A549 (cell line): Measurements from ENCODE around the gene PRDM15. TPM values are rescaled to one million over a fixed set of nuclear protein-coding genes. Genes with fewer than 3 reads are reported as not detected.

Experiments
- ATAC-seq, 2 experiments: fragments of 200-7000 bp in 1 of 2; fragments of >200 bp in 1 of 2; cut with Nextera tagmentation in 1 of 2; cut with Tn5 transposase in 1 of 2; 3 replicates each; pipeline versions ENCODE4 v1.8.0 to v1.9.1; 2018 to 2020; ENCODE audit warnings: mild to moderate bottlenecking in 1 of 2, moderate library complexity in 1 of 2
- CTCF ChIA-PET: fragments of 300-600 bp; sonication (Branson Sonifier 250); formaldehyde crosslinking; extraction: SDS; loops from one replicate; lab custom pipeline; 2021; ENCODE audit warnings: antibody characterized with exemption, inconsistent platforms; lab: Yijun Ruan, JAX
- POLR2A ChIA-PET: fragments of 350-600 bp; formaldehyde crosslinking; extraction: SDS; loops from one replicate; lab custom pipeline; 2021; ENCODE audit warnings: antibody characterized with exemption, inconsistent platforms; lab: Yijun Ruan, JAX
- DNase-seq, 2 experiments: peaks; one replicate each; pipeline versions ENCODE4 v3.0.0 to v3.0.0-alpha.2; 2011 to 2016; ENCODE audit warnings: low read depth in 1 of 2, low spot score in 1 of 2
- FAIRE-seq: peaks from 2 replicates; lab custom pipeline; 2011; peaks lifted over from hg19 to GRCh38; lab: Jason Lieb, UNC
- H3K27ac ChIP-seq, 2 experiments: fragments of >200 bp; sonication (Bioruptor Twin); formaldehyde crosslinking; 3 replicates each; pipeline ENCODE4 v1.5.1; 2016 to 2017
- H3K4me1 ChIP-seq: fragments of >200 bp; sonication (Bioruptor Twin); formaldehyde crosslinking; 3 replicates; pipeline ENCODE4 v1.6.1; 2016
- H3K4me2 ChIP-seq: fragments of >200 bp; sonication (Bioruptor Twin); formaldehyde crosslinking; 3 replicates; pipeline ENCODE4 v1.6.1; 2016
- H3K4me3 ChIP-seq: fragments of >200 bp; sonication (Bioruptor Twin); formaldehyde crosslinking; 3 replicates; pipeline ENCODE4 v1.5.1; 2016
- H3K9me3 ChIP-seq: fragments of >200 bp; sonication (Bioruptor Twin); formaldehyde crosslinking; 3 replicates; pipeline ENCODE4 v1.6.1; 2016
- BHLHE40 ChIP-seq: IDR thresholded peaks from 2 replicates; pipeline ENCODE4 v1.6.1; 2012; ENCODE audit warnings: low read depth, low read length, inconsistent platforms
- CBX8 ChIP-seq: fragments of 200-600 bp; sonication (generic); IDR thresholded peaks from 2 replicates; pipeline ENCODE4 v1.6.1; 2016
- CHD4 ChIP-seq: fragments of 200-600 bp; sonication (generic); IDR thresholded peaks from 2 replicates; pipeline ENCODE4 v1.6.1; 2016; ENCODE audit warnings: antibody characterized with exemption, mild to moderate bottlenecking, borderline replicate concordance
- EHMT2 ChIP-seq: fragments of 200-600 bp; sonication (generic); IDR thresholded peaks from 2 replicates; pipeline ENCODE4 v1.6.1; 2016; ENCODE audit warnings: antibody characterized with exemption, low read depth, mild to moderate bottlenecking, moderate library complexity
- FOXS1 ChIP-seq: fragments of 250-450 bp; sonication (Bioruptor Pico); IDR thresholded peaks from 2 replicates; pipeline ENCODE4 v1.5.0; 2020; ENCODE audit warnings: mild to moderate bottlenecking, moderate library complexity
- HEYL ChIP-seq: fragments of 250-450 bp; sonication (Bioruptor Pico); IDR thresholded peaks from 2 replicates; pipeline ENCODE4 v1.8.0; 2021; ENCODE audit warnings: mild to moderate bottlenecking, moderate library complexity
- HOXB13 ChIP-seq: fragments of 250-450 bp; sonication (Bioruptor Pico); IDR thresholded peaks from 2 replicates; pipeline ENCODE4 v1.5.0; 2020; ENCODE audit warnings: low read depth, mild to moderate bottlenecking, moderate library complexity
- JUNB ChIP-seq: fragments of >200 bp; sonication (Bioruptor Twin); formaldehyde crosslinking; IDR thresholded peaks from 2 replicates; pipeline ENCODE4 v1.6.1; 2016
- KDM1A ChIP-seq: fragments of 200-600 bp; sonication (generic); IDR thresholded peaks from 2 replicates; pipeline ENCODE4 v1.6.1; 2016; ENCODE audit warnings: low read depth, mild to moderate bottlenecking
- MAFK ChIP-seq: fragments of 450-650 bp; IDR thresholded peaks from 2 replicates; pipeline ENCODE4 v1.6.1; 2014; ENCODE audit not compliant: partially characterized antibody
- MAZ ChIP-seq: fragments of 150-350 bp; IDR thresholded peaks from 2 replicates; pipeline ENCODE4 v1.6.1; 2014; ENCODE audit warnings: antibody characterized with exemption, low read depth, low read length, borderline replicate concordance
- NR3C1 ChIP-seq: fragments of >200 bp; sonication (Bioruptor Twin); formaldehyde crosslinking; IDR thresholded peaks from 3 replicates; pipeline ENCODE4 v1.6.1; 2017
- RFX5 ChIP-seq: fragments of 450-650 bp; IDR thresholded peaks from 2 replicates; pipeline ENCODE4 v1.7.1; 2014; ENCODE audit warnings: antibody characterized with exemption, mild to moderate bottlenecking, moderate library complexity
- SMC3 ChIP-seq: fragments of >200 bp; sonication (Bioruptor Twin); formaldehyde crosslinking; IDR thresholded peaks from 3 replicates; pipeline ENCODE4 v1.6.1; 2018; ENCODE audit warnings: inconsistent platforms
- TFCP2L1 ChIP-seq: fragments of 250-450 bp; sonication (Bioruptor Pico); IDR thresholded peaks from 2 replicates; pipeline ENCODE4 v1.5.0; 2021; ENCODE audit warnings: mild to moderate bottlenecking
- ZC3H11A ChIP-seq: fragments of 450-650 bp; IDR thresholded peaks from 2 replicates; pipeline ENCODE4 v1.6.1; 2014; ENCODE audit warnings: antibody characterized with exemption, mild to moderate bottlenecking
- WGBS: methylation state at CpG from one replicate; pipeline ENCODE4 v1.1.6; 2017; ENCODE audit errors: missing lambda C conversion rate; 5-methylcytosine and 5-hydroxymethylcytosine counted together
- polyA plus RNA-seq, 4 experiments: library from polyadenylated mRNA; depleted of rRNA in 3 of 4; stranded (reverse); fragments of >200 nt; fragmentation: RNase III in 1 of 4; extraction: RNeasy Plus Mini Kit Qiagen cat#74134 plus additional on column Dnase treatment in 1 of 4; gene quantifications; 2 replicates in 3 of 4; 3 replicates in 1 of 4; pipeline ENCODE4 v1.2.3, GENCODE V29; 2011 to 2017
- TF ChIP-seq, protein P1 (sequence below): fragments of 200-600 bp; sonication (generic); IDR thresholded peaks from 2 replicates; pipeline ENCODE4 v1.6.1; 2016; ENCODE audit warnings: antibody characterized with exemption, mild to moderate bottlenecking, moderate library complexity
- TF ChIP-seq, protein P2 (sequence below): fragments of 450-650 bp; IDR thresholded peaks from 2 replicates; pipeline ENCODE4 v1.6.1; 2014; ENCODE audit warnings: antibody characterized with exemption
- TF ChIP-seq, protein P3 (sequence below): IDR thresholded peaks from 2 replicates; pipeline ENCODE4 v1.6.1; 2012
- TF ChIP-seq, protein P4 (sequence below): fragments of >200 bp; sonication (Bioruptor Twin); formaldehyde crosslinking; IDR thresholded peaks from 3 replicates; pipeline ENCODE4 v1.5.1; 2016
- TF ChIP-seq, protein P5 (sequence below): fragments of 250-450 bp; sonication (Bioruptor Pico); IDR thresholded peaks from 2 replicates; pipeline ENCODE4 v1.5.0; 2021; ENCODE audit warnings: mild to moderate bottlenecking, moderate library complexity, borderline replicate concordance

Gene PRDM15
- polyA plus RNA-seq, 2 of the 4 experiments (the other 2 are of a cell fraction): 4.5 to 6.1 TPM

DNA sequence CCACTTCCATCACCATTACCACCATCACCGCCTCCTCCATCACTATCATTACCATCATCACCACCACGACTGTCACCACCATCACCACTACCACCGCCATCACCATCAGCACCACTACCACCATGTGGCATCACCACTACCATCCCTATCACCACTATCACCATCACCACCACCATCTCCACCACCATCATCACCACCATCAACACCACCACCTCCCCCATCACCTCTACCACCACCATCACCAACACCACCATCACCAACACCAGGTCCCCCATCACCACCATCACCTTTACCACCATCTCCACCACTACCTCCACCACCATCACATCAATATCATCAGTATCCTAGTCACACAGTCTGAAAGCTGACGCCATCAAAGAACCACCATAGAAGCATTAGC is 72.4 kb downstream of the PRDM15 start:
- Histone ChIP-seq H3K9me3 (no peaks in the 10 kb centered on the region), H3K4me1 (no peaks in the 10 kb centered on the region), H3K27ac (no peak overlapping the region), H3K4me2 (no peak overlapping the region), H3K4me3 (no peak overlapping the region)
- DNase-seq: no peak
- no peak for FAIRE-seq
- TF ChIP-seq CBX8 (no peak), HOXB13 (CRISPR knock-in tag) (no peak), NR3C1 (no peak), CHD4 (no peak), JUNB (no peak), KDM1A (no peak)
- TF ChIP-seq, protein P1, sequence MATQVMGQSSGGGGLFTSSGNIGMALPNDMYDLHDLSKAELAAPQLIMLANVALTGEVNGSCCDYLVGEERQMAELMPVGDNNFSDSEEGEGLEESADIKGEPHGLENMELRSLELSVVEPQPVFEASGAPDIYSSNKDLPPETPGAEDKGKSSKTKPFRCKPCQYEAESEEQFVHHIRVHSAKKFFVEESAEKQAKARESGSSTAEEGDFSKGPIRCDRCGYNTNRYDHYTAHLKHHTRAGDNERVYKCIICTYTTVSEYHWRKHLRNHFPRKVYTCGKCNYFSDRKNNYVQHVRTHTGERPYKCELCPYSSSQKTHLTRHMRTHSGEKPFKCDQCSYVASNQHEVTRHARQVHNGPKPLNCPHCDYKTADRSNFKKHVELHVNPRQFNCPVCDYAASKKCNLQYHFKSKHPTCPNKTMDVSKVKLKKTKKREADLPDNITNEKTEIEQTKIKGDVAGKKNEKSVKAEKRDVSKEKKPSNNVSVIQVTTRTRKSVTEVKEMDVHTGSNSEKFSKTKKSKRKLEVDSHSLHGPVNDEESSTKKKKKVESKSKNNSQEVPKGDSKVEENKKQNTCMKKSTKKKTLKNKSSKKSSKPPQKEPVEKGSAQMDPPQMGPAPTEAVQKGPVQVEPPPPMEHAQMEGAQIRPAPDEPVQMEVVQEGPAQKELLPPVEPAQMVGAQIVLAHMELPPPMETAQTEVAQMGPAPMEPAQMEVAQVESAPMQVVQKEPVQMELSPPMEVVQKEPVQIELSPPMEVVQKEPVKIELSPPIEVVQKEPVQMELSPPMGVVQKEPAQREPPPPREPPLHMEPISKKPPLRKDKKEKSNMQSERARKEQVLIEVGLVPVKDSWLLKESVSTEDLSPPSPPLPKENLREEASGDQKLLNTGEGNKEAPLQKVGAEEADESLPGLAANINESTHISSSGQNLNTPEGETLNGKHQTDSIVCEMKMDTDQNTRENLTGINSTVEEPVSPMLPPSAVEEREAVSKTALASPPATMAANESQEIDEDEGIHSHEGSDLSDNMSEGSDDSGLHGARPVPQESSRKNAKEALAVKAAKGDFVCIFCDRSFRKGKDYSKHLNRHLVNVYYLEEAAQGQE: no peak
- TF ChIP-seq, protein P2, sequence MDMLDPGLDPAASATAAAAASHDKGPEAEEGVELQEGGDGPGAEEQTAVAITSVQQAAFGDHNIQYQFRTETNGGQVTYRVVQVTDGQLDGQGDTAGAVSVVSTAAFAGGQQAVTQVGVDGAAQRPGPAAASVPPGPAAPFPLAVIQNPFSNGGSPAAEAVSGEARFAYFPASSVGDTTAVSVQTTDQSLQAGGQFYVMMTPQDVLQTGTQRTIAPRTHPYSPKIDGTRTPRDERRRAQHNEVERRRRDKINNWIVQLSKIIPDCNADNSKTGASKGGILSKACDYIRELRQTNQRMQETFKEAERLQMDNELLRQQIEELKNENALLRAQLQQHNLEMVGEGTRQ: no peak
- POLR2A ChIA-PET: no interaction called here
- 99% methylated on average over 4 of the region's 4 CpGs for WGBS
- ATAC-seq: no peak
- CTCF ChIA-PET: interaction anchor here (1.6 kb wide), 1 partner anchor 194 kb away, joined by 6 read pairs; no protein-coding TSS in a partner anchor

DNA sequence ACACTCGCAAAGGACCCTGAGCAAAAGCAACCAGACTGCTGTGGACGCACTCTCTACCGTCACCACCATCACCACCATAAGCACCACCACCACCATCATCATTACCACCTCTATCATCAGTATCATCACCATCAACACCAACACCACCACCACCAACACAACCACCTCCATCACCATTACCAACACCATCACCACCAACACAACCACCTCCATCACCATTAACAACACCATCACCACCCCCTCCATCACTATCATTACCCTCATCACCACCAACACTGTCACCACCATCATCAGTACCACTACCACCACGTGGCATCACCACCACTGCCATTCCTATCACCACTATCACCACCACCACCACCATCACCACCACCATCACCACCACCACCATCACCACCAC is 73.5 kb downstream of the PRDM15 start:
- 91% methylated on average over 4 of the region's 4 CpGs for WGBS
- no peak for DNase-seq
- no peak overlapping the region for H3K4me3 ChIP-seq
- FAIRE-seq: no peak
- POLR2A ChIA-PET: no interaction called here
- H3K9me3 ChIP-seq: no peaks in the 10 kb centered on the region
- no peak for TF ChIP-seq ZC3H11A
- TF ChIP-seq, all 56 proteins: peak for 0
- Histone ChIP-seq H3K4me2 (no peak overlapping the region), H3K27ac (no peak overlapping the region), H3K4me1 (no peaks in the 10 kb centered on the region)
- CTCF ChIA-PET: no interaction called here
- no peak for ATAC-seq

DNA sequence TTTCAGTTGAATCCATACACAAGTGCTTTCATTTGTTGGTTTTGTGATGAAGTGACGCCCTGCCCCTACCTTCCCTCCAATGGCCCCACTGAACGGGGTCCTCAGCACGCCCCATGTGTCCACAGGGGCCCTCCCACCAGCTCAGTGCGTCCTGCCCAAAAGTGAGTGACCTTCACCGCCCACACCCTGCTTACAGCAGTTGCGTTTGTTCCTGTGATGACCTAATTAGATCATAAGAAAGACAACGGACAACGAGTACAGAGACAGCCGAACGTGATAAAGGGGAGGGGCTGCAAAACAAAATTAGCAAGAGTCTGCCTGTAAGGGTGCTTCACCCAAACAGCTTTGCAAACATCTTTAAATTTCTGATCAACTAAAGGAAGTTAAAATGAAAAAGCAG is 74.1 kb downstream of the PRDM15 start:
- CTCF ChIA-PET: interaction anchor here (0.8 kb wide), 1 partner anchor 311 kb away, joined by 3 read pairs; no protein-coding TSS in a partner anchor
- FAIRE-seq: no peak

More for the DNA sequence above, 74.1 kb downstream of the PRDM15 start:
- H3K4me1 ChIP-seq: no peaks in the 10 kb centered on the region
- H3K4me3 ChIP-seq: no peak overlapping the region
- TF ChIP-seq, protein P3, sequence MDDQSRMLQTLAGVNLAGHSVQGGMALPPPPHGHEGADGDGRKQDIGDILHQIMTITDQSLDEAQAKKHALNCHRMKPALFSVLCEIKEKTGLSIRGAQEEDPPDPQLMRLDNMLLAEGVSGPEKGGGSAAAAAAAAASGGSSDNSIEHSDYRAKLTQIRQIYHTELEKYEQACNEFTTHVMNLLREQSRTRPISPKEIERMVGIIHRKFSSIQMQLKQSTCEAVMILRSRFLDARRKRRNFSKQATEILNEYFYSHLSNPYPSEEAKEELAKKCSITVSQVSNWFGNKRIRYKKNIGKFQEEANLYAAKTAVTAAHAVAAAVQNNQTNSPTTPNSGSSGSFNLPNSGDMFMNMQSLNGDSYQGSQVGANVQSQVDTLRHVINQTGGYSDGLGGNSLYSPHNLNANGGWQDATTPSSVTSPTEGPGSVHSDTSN: no peak
- TF ChIP-seq FOXS1 (no peak), TFCP2L1 (CRISPR knock-in tag) (no peak), CHD4 (no peak), MAZ (no peak), RFX5 (no peak), ZC3H11A (no peak), SMC3 (no peak), EHMT2 (no peak), BHLHE40 (no peak), HEYL (CRISPR knock-in tag) (no peak), MAFK (no peak)
- TF ChIP-seq, protein P4, sequence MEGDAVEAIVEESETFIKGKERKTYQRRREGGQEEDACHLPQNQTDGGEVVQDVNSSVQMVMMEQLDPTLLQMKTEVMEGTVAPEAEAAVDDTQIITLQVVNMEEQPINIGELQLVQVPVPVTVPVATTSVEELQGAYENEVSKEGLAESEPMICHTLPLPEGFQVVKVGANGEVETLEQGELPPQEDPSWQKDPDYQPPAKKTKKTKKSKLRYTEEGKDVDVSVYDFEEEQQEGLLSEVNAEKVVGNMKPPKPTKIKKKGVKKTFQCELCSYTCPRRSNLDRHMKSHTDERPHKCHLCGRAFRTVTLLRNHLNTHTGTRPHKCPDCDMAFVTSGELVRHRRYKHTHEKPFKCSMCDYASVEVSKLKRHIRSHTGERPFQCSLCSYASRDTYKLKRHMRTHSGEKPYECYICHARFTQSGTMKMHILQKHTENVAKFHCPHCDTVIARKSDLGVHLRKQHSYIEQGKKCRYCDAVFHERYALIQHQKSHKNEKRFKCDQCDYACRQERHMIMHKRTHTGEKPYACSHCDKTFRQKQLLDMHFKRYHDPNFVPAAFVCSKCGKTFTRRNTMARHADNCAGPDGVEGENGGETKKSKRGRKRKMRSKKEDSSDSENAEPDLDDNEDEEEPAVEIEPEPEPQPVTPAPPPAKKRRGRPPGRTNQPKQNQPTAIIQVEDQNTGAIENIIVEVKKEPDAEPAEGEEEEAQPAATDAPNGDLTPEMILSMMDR: no peak
- TF ChIP-seq, protein P5, sequence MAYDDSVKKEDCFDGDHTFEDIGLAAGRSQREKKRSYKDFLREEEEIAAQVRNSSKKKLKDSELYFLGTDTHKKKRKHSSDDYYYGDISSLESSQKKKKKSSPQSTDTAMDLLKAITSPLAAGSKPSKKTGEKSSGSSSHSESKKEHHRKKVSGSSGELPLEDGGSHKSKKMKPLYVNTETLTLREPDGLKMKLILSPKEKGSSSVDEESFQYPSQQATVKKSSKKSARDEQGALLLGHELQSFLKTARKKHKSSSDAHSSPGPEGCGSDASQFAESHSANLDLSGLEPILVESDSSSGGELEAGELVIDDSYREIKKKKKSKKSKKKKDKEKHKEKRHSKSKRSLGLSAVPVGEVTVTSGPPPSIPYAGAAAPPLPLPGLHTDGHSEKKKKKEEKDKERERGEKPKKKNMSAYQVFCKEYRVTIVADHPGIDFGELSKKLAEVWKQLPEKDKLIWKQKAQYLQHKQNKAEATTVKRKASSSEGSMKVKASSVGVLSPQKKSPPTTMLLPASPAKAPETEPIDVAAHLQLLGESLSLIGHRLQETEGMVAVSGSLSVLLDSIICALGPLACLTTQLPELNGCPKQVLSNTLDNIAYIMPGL (CRISPR knock-in tag): no peak
- TF ChIP-seq, all 56 proteins: peak for 0
- no peak overlapping the region for H3K4me2 ChIP-seq
- WGBS: 89% methylated on average over 10 of the region's 10 CpGs
- no peak for DNase-seq
- POLR2A ChIA-PET: no interaction called here
- no peak overlapping the region for H3K27ac ChIP-seq
- no peaks in the 10 kb centered on the region for H3K9me3 ChIP-seq
- no peak for ATAC-seq
